NCI-H226 (cell line): ENCODE results near the gene ASPHD2.
"Not testable (repeated sequence)": the region's sequence is repeated elsewhere in the genome, so short reads cannot be mapped to it uniquely, and the experiment has no call there.

Experiments used
- DNase-seq: peaks from one replicate; pipeline ENCODE4 v3.0.0-alpha.2; 2015

Gene ASPHD2

DNA sequence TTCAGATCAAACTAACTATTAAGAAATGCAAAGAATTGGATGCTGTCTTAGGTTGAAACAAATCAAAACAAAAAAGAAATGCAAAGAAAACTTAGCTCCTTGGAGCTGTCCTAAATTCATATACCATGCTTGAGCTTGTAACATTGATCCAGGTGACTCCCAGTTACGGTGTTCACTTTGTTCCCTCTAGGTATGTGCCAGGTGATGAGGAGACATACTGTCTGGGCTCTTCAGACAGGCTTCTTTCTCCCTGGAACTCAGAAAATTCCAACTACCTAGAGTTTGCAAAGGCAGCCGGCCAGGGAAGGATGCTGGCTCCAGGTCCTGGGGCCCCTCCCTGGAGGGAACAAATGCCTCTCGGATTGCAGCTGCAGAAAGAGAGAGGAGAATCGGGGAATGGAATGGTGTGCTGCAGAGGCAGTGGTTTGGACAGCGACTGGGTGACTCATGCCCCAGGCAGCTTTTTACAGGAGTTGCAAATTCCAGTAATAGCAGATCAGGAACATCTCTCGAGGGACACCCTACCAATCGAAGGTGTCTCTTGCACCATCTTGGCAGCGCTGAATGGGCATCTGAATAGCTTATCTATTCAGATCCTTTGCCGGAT is 12.3 kb upstream of the ASPHD2 start:
- DNase-seq = peak; percentile 56

DNA sequence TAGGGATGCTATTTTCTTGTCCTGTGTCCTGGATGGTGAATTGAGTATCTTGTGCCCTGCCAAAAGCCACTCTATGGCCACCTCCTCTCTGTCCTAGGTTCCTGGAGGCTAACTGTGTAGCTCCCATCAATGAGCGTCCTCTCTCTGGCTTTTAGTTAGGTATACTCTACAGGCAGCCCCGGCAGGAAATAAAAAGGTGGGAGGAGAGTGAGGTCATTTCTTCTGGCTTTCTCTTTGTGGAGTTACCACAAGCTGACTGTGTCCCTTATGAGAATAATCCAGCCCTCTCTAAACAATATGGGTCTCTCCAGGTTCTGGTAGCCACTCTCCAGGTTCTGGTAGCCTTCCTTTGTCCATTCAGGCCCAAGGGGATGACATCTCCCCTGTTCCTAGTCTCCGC is 11.7 kb upstream of the ASPHD2 start:
- peak; percentile 25 for DNase-seq

DNA sequence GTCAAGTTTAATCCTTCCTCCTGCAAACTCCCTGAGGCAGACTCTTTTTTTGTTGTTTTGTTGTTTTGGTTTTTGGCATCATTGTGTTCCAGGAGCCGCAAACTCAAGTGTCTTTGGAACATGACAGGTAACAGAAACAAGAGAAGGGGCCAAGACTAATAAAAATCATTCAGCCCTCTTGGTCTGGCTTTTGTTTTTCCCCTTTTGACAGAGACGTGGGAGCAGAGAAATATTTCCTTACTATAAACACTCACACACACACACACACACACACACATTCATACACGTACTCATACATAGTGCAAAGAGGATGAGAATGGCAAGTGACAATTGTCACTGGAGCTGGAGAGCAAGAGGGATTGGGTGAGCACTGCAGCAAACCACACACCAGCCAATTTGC is 10.4 kb upstream of the ASPHD2 start:
- no peak for DNase-seq

DNA sequence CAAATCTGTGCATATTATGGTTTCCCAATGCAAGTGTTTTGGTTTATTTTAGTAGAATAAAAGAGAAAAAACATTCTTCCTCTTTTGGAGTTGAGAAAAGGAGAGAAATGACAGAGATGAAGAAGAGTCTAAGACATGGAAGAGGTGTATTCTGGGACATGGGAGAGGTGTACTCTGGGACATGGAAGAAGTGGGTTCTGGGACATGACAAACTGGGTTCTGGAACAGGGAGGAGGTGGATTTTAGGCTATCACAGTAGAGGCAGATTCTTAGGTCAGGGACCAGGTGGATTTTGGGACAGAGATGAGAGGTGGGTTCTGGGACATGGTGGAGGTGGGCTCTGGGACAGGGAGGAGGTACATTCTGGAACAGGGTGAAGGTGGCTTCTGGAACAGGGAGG is 2.1 kb upstream of the ASPHD2 start:
- no peak for DNase-seq

DNA sequence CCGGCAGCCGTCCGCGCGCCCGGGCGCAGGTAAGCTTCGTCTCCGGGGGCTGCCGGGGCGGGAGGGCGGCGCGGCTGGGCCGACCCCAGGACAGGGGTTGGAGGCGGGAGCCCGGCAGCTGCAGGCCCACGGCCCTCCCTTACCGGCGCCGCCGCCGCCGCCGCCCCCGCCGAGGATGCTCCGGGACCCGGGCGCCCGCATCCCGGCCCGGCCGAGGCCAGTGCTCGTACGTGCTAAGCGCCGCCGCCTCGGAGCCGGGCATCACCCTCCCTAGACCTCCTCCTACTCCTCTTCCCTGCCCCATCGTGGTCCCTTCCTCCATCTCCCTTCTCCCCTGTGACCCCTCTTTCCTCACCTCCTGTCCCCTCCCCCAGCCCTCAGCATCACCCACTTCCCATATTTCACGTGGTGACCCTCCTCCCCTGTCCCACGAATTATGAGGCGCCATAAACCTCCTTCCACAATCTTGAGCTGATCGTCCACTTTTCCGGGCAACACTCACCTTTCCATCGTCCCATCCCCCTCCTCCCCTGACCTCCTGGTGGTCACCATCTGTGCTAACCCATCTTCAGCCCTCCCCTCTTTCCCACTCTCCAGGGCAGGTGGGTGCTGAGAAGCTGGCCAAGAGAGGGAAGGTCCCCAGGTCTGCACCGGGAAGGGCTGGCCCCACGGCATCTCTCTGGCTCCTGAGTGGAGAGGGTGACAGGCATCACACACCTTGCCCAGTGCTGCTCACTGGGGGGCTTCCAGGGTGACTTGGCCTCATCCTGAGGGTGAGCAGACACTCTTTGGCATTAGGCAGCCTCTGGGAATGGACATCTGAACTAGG is 612 bp downstream of the ASPHD2 start:
- DNase-seq = no peak

DNA sequence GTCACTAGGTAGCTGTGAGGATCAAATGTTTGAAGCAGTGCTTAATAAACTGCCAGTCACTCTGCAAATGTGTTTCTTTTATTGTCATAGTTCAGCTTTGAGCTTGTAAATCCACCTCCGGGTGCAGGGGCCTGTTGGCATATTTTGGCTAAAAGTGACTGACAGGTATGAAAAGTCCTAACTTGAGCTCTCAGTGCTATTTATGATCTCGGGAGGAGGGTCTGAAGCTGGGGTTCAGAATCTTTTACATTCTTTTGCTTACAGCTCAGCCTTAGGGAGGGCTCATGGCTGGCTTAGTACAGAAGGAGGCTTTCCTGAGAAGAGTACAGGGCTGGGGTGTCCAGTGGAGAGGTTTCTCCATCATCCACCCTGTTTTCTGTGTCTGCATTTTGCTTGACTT is 1.5 kb downstream of the ASPHD2 start:
- DNase-seq = no peak

DNA sequence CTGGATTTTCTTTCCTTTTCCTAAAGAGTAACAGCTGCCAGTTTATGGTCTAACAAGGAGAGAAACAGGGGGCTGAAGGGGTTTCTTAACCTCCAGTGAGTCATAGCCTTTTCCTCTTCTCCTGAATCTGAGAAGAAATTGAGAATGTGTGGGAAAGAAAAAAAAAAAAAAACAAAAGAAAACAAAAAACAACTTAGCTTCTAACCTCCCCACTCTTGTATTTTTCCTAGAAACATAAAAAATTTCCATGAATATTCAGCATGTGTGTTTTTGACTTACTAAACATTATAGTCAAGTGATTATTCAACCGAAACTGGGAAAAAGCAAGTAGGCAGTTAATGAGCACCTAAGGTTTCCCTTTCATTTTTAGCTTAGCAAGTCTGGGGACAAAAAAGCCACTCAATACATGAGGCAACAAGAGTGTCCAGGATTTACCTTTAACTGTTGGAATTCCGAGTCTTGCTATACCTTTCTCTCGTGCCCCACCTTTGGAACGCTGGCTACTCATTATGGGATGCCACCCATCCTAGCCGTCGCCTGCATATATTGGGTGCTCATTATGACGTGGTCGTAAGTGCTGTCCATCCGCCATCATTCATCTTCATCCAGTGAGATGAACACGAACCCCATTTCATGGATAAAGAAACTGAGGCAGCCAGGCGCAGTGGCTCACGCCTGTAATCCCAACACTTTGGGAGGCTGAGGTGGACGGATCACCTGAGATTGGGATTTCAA is 2.4 kb downstream of the ASPHD2 start:
- no peak for DNase-seq

DNA sequence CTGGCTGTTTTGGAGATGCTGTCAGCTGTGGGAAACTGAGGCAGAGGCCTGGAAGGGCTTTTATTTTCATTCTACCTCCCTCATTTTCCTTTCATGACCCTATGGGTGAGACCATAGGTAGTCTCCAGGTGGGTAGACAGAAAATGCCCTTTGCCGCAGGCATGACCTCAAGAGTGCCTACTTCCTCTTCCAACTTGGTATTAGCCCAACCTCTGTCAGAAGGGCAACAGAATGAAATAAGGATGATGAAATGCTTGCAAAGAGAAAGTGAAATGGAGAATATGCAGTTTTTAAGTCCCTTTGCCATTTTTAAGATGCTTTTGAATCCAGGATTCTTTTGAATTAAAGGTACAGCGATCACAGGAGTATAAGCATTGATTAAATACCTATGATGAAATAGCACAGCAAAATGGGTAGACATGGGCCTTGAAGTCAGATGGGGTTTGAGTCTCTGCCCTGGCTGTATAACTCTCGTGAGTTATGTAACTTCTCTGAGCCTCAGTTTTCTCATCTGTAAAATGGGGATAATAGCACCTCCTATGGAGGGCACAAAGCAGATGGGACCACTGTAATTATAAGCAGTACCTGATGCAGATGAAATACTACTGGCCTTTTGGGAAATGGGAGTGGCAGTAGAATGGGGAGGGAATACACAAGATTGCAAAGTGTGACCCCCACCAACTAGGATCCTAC is 3.7 kb downstream of the ASPHD2 start:
- DNase-seq = no peak

DNA sequence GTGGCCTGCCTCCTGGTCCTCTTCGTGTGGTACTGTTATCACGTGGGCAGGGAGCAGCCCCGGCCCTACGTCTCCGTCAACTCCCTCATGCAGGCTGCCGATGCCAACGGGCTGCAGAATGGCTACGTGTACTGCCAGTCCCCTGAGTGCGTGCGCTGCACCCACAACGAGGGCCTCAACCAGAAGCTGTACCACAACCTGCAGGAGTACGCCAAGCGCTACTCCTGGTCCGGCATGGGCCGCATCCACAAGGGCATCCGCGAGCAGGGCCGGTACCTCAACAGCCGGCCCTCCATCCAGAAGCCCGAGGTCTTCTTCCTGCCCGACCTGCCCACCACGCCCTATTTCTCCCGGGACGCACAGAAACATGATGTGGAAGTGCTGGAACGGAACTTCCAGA is 4.7 kb downstream of the ASPHD2 start:
- DNase-seq = no peak

DNA sequence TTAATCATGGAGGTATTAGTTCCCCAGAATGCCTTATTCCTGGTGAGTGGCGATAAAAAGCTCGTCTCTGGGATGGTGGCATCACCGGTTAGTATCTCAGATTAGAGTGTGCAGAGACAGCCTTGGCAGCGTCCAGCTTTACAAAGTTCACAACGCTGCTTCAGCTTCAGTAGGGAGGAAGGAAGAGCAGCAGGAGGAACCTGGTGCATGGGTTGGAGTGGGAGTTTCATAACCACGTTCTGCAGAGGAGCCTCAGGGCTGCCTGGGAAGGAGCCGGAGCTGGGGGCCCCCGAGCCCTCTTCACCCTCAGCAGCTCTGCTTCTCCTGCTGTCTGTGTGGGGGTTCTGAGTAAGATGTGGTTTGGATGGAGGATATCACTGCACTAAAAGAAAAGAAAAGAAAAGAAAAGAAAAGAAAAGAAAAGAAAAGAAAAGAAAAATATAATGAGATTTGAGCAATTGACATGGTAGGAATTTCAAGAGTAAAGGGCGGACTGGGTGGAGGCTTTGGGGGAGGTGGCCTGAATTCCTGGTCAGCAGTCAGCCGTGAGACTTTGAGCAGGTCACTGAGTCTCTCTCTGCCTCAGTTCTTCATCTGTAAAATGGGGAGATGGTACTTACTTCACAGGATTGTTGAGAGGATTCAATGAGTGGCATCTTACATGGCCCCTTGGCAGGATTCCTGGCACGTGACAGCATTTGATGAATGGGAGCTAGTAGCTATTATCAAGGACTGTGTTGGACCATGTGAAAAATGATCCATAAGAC is 6.5 kb downstream of the ASPHD2 start:
- no peak for DNase-seq

DNA sequence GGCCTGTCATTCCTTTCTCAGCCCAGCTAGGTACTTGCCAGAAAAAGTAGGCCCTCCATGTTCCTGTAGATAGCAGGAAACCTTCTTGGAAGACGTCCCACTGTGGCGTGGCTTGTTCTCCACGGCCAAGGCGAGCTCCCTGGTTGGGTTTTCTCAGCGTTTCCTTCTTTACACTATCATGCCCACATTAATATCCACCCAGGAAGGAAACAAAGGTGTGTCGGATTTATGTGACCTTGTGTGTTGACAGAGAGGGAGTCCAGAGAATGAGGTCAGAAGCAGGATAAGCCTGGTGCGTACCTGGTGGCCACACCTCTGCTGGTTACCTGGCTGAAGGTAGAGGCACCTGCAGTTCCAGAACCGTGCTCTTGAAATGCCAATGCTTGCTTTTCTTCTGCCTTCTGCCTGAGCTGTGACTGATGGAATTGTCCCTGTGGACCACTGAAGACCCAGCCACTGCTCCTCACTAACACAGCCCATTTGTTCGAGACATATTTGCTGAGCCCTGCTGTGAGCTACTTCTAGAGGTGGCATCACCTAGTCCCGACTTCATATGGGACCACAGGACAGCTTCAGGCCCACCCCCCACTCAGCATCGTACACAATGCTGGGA is 7.9 kb downstream of the ASPHD2 start:
- no peak for DNase-seq

DNA sequence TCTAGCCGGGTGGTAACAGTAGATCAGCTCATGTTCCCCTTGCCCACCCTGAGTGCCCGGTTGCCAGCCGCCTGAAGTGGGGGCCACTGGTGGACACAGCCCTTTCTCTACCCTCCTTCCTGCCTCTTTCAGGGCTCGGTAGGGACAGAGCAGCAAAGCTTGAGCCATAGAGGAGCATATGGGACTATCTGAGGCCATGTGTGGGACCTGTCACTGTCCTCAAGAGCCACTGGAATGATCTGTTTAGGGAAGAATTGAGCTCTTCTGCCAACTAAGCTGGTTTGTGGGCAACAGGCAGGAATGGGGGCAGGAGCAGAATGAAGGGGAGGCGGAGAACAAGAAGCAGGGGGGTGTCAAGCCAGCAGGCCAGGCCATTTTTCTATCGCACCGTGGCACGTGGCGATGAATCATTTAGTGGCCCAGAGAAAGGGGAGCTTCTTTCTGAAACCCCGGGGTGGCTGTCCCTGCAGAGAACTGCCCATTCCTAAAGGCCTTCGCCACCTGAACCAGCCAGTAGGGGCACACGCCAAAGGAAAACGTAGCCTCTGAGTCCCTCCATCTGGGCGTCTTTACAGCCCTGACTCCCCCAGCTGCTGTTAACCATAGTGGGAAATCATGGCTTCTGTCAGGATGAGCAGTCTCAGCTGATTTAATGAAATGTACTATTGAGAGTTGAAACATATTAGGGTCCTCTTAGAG is 8.8 kb downstream of the ASPHD2 start:
- no peak for DNase-seq

DNA sequence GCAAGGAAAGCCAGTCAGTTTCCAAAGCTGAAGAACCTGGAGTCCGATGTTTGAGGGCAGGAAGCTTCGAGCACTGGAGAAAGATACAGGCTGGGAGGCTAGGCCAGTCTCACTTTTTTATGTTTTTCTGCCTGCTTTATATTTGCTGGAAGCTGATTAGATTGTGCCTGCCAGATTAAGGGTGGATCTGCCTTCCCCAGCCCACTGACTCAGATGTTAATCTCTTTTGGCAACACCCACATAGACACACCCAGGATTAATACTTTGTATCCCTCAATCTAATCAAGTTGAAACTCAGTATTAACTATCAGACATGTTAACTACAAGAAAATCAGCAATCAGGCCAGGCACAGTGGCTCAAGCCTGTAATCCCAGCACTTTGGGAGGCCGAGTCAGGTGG is 9.7 kb downstream of the ASPHD2 start:
- not testable (repeated sequence) for DNase-seq

DNA sequence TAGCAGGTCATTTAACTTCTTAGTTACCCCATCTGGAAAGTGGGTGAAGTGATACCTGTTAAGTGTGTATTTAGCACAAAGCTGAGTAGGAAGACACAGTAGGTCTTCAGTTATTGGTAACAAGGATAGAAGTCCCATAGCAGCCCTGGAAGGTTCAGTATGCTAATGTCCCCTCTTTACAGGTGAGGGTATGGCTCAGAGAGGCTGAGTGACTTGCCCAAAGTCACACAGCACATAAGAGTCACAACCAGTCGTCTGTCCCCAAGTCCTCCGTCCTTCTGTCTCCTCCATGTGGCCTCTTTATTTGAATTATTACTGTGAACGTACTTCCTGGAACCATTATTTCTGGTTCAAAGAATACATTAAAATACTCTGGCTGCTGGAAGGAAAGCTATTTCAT is 10.5 kb downstream of the ASPHD2 start:
- no peak for DNase-seq

DNA sequence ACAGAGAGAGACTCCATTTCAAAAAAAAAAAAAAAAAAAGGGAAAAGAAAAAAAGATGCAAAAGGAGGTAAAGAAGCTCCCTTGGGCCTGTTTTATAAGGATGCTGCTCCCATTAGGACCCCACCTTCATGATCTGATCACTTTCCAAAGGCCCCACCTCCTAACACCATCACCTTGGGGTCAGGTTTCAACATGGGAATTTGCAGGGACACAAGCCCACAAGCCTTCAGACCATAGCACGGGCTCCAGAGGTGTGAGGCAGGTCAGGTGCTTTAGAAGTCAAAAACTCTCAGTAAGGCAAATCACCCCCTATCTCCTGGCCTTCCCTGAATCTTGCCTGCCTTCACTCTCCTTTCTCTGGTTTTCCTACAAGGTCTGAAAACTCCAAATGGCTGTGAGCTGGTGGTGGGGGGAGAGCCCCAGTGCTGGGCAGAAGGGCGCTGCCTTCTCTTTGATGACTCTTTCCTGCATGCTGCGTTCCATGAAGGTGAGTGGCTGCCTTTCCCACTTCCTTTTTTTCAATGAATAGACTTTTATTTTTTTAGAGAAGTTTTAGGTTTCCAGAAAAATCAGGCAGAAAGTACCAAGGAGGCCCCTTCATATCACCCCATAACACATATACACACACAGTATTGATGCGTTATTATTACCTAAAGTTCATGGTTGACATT is 13.2 kb downstream of the ASPHD2 start:
- DNase-seq = no peak

DNA sequence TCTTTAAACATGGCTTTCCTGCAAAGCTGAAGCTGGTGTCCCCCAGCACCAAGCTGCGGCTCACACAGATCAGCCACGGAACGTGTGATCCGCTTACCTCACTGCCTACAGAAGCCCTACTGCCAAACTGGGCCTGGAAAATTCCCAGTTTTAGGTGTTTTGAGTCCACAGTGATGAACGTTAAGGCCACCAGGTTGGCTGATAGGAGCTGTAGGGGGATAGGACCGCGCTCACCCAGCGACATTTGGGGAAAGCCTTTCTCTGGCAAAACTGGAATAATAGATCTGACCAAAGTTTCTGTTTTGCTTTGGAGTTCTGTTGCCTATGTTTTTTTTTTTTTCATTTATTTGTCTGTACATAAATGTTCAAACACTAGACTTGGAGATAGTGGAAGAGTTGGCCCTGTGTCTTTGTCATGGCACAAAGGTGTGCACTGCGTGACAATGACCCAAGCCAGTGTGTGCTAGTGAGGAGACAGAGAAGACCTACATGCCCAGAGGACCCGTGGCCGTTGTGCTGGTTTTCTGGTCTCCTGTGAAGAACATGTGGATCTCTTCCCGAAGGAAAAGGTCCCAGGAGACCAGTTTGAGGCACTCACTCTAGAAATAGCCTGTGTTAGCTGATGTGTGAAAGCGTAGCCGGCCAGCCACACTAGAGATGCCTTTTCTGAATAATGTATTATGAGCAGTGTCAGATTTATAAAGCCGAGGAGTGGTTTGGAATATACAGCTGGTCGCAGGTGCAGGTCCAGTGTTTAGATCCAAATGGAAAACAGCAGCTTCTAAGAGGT is 15.0 kb downstream of the ASPHD2 start:
- DNase-seq = no peak

DNA sequence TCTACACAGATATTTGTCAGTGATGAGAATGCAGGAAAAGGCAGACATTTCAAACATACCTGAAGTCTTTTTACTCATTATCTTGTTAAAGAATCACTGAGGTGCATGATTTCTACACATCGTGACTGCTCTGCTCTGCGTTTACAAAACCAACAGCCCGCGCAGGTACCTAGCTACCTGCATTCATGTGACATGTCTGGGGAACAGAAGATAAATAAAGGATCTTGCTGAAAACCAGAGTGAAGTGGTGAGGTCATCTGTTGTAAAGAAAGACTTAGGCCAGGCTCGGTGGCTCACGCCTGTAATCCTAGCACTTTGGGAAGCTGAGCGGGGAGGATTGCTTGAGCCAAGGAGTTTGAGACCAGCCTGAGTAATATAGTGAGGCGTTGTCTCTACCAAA is 15.7 kb downstream of the ASPHD2 start:
- no peak for DNase-seq

DNA sequence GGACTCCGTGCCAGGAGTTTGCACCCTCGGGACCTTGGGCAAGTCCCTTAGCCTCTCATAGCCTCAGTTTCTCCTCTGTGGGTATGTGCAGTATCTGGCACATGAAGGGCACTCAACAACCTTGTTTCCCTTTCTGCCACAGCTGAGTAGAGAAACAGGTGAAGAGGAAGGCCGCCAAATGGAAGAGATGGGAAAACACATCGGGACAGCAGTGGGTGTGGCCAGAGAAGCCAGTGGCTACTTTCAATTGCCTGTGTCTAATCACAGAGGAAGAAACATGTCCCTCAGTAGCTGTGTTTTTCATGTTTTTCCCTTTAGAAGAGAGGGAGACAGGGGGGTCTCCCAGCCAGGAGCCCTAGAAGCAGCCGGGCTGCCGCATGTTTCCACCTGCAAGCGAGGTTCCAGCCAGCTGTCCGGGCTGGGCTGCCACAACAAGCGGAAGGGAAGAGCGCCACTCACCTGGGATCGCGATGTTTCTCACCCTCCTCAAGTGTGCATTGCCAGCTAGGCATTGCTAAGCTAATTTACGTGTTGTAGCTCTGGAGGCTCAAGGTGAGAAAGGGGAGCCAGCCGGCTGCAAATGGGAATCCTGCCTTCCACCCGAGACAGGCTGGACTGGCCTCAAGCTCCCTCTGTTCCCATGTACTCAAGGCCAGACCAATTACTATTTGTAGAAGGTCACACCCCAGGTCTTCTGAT is 16.7 kb downstream of the ASPHD2 start:
- no peak for DNase-seq

DNA sequence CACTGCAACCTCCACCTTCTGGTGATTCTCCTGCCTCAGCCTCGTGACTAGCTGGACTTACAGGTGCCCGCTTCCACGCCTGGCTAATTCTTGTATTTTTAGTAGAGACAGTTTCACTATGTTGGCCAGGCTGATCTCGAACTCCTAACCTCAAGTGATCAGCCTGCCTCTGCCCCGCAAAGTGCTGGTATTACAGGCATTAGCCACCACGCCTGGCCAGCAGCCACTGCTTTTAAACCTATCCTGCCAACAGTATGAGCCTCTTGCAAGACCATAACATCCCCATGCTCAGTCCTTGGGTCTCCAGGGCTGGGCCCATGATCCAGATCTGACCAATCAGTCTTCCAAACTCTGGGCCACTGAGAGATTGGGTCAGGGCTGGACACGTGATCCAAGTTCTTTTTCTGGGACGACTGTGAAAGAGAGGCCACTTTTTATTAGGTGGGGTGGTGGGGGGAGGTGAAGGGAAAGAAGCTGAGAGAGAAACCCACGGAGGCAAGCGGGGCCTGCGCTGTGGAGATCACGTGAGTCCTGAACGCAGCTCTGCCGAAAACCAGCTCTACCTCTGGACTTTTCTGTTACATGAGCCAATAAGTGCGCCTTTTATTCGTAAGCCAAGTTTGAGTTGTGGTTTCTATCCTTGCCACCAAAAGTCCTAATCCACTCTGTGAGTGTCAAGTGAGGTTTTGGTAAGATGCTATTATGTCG is 17.9 kb downstream of the ASPHD2 start:
- no peak for DNase-seq
